HG03521 (cell line): ENCODE measurements around the gene MRC2.

ENCODE experiments used
- ATAC-seq: cut with Tn5 transposase; IDR thresholded peaks from one replicate; pipeline ENCODE4 v1.9.1; 2021; ENCODE audit warnings: mild to moderate bottlenecking, moderate library complexity; ENCODE audit not compliant: unreplicated experiment

The MRC2 gene

GRCh38 chr17:62631936-62632924 is 4.8 kb downstream of the MRC2 start:
- ATAC-seq, result no peak

GRCh38 chr17:62637809-62638208 is 10.3 kb downstream of the MRC2 start:
- no peak for ATAC-seq

GRCh38 chr17:62641153-62641552 is 13.7 kb downstream of the MRC2 start:
- ATAC-seq, result no peak

GRCh38 chr17:62641951-62642350 is 14.5 kb downstream of the MRC2 start:
- no peak for ATAC-seq

- ATAC-seq, result no peak
Measured at GRCh38 chr17:62643496-62643895, 16.0 kb downstream of the MRC2 start.

GRCh38 chr17:62644487-62645173 is 17.2 kb downstream of the MRC2 start:
- ATAC-seq, result no peak

GRCh38 chr17:62648251-62648955 is 20.9 kb downstream of the MRC2 start:
- no peak for ATAC-seq

- ATAC-seq, result no peak
Measured at GRCh38 chr17:62648956-62649294, 21.5 kb downstream of the MRC2 start.

- ATAC-seq, result no peak
Measured at GRCh38 chr17:62649570-62649969, 22.1 kb downstream of the MRC2 start.

GRCh38 chr17:62650587-62650986 is 23.1 kb downstream of the MRC2 start:
- ATAC-seq, result no peak

GRCh38 chr17:62652251-62653001 is 25.0 kb downstream of the MRC2 start:
- ATAC-seq, result no peak

GRCh38 chr17:62653002-62653825 is 25.7 kb downstream of the MRC2 start:
- peak; percentile 83 for ATAC-seq

GRCh38 chr17:62653826-62654761 is 26.6 kb downstream of the MRC2 start:
- no peak for ATAC-seq

- no peak for ATAC-seq
Measured at GRCh38 chr17:62655656-62656055, 28.2 kb downstream of the MRC2 start.

GRCh38 chr17:62656446-62656845 is 29.0 kb downstream of the MRC2 start:
- no peak for ATAC-seq

GRCh38 chr17:62657145-62657665 is 29.7 kb downstream of the MRC2 start:
- ATAC-seq, result no peak

GRCh38 chr17:62657690-62658089 is 30.2 kb downstream of the MRC2 start:
- no peak for ATAC-seq

- ATAC-seq, result no peak
Measured at GRCh38 chr17:62658136-62658920, 30.9 kb downstream of the MRC2 start.
